ENCODE data around the gene GRIK2.

GRCh38 chr6:101826269-101826668, 432.8 kb downstream of the GRIK2 start:
- TF ChIP-seq CTCF (IDR thresholded peaks at IDR 0.05) (no peak), POLR2AphosphoS5 (IDR thresholded peaks at IDR 0.05) (no peak)
